NCI-H82 treated with DMSO at 0.1 percent for 48 hours (cell line): Measurements from ENCODE around the gene MAP1LC3B.
A peak's percentile ranks its signal among the peaks of the same experiment; 100 is the strongest.

Experiments used
- DNase-seq: peaks from one replicate; lab custom pipeline; 2025; ENCODE audit not compliant: unreplicated experiment; lab: John Stamatoyannopoulos, UW

The MAP1LC3B gene

DNA sequence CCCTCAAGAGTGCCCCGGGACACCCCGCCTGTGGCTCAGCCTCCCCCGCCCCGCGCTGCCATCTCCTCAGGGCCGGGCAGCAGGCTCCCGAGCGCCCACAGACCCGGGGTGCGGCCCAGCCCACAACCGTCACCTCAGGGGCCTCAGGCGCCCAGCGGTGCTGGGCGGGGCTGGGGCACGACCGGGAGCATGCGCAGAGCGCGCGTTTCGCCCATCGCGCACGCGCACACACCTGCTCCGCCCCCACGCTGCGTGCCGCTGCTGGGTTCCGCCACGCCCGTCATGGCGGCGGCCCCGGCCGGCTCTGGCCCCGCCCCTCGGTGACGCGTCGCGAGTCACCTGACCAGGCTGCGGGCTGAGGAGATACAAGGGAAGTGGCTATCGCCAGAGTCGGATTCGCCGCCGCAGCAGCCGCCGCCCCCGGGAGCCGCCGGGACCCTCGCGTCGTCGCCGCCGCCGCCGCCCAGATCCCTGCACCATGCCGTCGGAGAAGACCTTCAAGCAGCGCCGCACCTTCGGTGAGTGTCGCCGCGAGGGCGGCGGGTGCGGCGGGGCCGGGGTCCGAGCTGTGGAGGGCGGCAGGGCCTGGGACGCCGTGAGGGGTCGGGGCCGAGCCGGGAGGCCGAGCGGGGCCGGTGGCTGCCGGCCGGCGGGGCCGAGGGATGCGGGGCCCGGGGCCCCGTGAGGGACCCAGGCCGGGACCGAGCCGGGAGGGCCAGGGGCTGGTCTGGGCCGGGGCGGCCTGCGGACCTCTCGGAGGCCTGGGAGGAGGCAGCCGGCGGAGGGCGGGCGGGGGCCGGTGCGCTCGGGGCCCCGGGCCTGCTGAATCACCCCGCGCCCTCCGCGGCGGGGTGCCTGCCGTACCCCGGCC is at the start of gene MAP1LC3B:
MAP1LC3B (plus strand) TSS at position 387 of the 871 bp plus-strand sequence; CDS start at position 479, 92 bp downstream.
- peak; percentile 74 for DNase-seq

GRCh38 chr16:87342504-87342903 is 49.6 kb upstream of the MAP1LC3B start:
- no peak for DNase-seq

DNA sequence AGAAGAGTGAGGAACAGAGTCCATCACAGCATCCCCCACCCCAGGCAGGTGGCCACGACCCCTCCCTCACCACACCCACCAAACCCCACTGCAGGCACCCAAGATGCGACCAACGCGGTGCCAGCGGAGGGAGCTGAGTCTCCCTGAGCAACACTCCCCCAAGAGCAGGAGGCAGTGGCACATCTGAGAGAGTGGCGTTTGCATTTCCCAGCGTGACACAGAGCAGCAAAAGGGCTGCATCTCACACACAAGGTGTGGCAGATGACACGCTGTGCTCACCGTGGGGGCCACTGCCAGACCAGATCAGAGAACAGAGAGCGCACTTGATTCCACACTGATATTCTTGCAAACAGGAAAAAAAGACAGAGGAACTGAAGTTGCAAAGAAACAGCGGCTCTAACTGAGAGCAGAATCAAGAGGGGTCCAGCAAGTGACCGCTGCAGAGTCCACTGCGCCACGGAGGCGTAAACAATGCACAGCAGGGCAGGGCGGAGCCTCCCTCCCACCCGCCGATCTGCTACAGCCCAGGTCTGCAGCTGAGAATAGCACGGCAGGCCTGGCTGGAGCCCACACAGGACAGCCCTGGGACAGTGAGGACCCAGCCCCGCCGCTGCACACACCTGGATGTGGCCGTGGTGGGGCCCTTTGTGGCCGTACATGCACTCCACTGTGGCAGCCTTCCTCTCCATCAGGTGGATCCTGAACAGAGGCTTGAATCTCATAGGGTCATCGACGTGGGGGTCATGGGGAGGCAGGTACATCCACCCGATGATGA is 49.0 kb upstream of the MAP1LC3B start:
- no peak for DNase-seq

- no peak for DNase-seq
These were observed 48.4 kb upstream of the MAP1LC3B start for GRCh38 chr16:87343753-87344050.

- DNase-seq = no peak
These were observed 47.8 kb upstream of the MAP1LC3B start for GRCh38 chr16:87344165-87344930.

- no peak for DNase-seq
These were observed 47.1 kb upstream of the MAP1LC3B start for GRCh38 chr16:87344931-87345631.

DNA sequence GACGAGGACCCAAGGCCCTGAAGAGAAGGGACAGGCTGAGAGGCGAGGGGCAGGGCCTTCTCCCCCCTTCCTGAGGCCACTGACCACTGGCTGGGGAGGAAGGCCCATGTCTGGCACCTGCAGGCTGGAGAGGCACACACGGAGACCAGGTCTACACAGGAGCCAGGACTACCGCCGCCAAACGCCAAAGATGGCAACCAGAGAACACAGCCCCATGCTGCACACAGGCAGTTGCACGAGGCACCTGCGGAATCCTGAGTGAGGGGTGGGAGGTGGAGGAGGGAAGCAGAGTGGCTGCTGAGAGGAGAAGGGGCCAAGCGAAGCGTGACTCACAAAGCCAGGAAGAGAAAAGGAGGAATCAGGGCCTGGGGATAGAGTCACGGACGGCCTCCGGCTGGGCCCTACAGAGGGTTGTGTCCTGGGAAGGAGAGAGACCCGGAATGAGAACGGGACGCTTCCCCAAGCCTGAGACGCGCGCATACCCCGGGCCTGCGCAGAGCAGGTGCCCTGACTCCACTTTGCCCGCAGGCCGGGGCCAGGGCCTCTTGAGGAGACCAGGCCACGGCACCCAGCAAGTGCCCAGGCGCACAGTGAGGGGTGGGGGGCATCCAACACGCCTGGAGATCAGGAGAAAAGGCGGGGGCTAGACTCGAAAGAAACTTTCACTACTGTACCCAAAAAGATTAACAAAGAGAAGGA is 46.3 kb upstream of the MAP1LC3B start:
- DNase-seq = no peak

DNA sequence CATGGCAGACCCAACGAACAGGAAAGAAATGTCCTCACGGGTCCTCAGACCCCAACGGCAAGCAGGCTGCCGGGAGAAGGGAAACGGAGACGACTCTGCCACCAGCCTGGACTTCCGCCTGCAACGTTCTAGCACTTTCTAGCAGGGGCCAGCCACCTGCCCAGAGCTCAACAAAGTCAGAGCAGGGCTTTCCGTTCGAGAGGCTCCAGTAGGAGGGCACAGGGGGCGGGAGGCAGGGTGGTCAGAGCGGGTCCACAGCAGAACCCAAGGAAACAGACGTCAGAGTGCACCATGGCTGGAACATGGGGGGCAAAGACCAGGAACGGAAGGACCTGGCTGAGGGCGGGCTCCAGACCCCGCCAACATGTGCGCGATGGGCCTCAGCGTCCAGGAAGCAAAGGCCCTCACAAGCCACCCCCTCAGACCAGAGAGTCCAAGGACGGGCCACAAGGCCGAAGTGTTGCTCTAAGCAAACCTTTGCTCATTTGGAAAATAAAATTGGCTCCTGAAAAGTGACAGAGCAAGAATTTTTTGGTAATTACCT is 45.5 kb upstream of the MAP1LC3B start:
- no peak for DNase-seq

- no peak for DNase-seq
These were observed 44.1 kb upstream of the MAP1LC3B start for GRCh38 chr16:87347932-87348615.

DNA sequence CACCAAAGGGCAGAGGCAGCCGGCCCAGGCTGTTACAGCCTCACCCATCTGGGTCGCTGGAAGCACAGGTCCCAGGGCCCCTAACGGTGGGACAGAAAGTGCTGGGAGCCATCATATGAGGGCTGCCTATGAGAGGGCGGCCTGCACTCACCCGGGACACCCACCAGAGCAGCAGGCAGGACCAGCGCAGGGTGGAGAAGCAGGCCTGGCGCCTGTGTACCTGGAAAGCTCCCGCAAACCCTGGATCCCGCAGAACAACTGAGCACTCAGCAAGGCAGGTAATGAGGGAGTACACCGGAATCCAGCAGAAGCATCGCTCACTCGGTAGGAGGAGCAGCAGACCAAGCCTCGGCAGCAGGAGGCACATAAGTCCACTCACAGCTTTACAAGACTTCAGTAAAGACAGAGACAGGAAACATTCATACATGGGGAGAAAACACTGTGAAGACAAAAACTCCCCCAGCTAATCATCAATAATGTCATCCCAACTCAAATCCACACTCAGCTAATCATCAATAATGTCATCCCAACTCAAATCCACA is 43.4 kb upstream of the MAP1LC3B start:
- no peak for DNase-seq

DNA sequence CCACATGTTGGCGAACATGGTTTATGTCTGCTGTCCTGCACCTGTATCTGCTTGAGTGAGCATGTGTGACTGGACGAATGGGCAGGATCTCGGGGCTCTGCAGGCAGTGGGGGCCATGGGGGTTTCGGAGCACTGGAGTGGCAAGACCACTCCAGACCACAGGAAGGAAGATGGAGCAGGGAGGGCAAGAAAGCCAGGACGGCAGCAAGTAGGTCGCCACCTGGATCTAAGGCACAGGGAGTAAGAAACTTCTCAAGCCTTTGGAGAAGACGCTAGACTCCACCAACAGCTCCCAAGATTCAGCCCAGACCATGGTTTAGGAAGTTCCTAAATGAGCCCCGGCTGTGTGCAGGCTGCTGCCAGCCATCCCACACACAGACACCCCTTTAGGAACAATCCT is 42.1 kb upstream of the MAP1LC3B start:
- no peak for DNase-seq

DNA sequence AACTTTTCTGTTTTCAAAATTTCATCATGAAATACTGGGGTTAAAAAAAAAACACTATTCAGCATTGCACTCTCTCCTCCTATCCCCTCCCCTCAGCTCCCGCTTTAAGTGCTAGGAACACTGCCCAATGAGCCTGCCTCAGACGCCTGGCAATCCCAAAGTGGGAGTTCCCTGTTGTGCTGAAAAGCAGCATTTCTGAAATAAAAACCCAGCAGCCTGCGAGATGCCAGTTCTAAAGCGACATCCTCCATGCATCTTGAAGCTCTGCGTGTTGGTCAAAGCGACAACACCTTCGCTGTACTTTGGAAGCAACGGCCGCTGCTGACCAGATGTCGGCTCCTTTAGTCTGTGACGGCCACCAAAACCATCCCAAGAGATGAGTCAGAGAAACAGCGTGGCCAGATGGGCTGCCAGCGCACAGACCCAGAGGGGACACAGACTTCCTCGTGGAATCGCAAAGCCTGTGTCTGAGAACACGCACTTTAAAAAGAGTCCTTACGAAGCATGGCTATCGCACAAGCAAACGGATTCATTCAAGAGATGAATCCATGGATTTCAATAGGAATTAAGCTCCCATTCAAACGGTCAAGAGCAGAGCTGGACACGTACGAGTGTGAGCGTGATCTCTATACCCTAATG is 41.3 kb upstream of the MAP1LC3B start:
- DNase-seq = no peak

DNA sequence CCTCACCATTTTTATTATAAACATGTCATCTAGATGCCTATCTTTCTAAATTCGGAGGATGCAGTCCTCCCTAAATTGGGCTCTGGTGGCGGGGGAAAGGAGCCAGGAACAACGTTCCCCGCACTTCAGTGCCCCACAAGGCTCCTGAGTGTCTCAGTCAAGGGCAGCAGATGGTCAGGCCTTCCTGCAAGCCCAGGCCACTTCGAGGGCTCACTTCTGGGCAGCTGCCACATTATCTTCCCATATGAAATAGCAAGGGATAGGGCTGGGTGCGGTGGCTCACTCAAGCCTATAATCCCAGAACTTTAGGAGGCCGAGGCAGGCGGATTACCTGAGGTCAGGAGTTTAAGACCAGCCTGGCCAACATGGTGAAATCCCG is 40.8 kb upstream of the MAP1LC3B start:
- peak; percentile 74 for DNase-seq

DNA sequence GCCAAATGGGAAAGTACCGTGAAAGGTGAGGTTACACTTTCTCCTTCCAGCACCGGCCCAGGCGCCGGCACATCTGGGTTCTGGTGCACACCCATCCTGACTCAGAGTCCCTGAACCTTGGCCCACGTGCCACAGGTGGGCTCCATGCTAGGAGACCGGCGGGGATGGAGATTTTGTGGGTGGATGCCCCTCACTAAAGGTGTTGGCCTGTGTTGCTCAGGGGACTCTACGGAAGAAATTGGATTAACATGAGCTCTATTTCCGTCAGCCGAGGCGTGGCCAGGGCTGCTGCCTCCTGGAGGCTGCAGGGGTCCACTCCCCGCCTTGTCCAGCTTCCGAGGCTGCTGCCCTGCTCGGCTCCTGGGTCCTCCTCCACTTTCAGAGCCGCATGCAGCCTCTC is 39.3 kb upstream of the MAP1LC3B start:
- peak; percentile 37 for DNase-seq

- no peak for DNase-seq
These were observed 38.5 kb upstream of the MAP1LC3B start for GRCh38 chr16:87353613-87354012.

GRCh38 chr16:87356491-87356853 is 35.7 kb upstream of the MAP1LC3B start:
- no peak for DNase-seq

- no peak for DNase-seq
These were observed 33.9 kb upstream of the MAP1LC3B start for GRCh38 chr16:87358250-87358649.

- DNase-seq = peak; percentile 41
These were observed 33.4 kb upstream of the MAP1LC3B start for GRCh38 chr16:87358696-87359095.

DNA sequence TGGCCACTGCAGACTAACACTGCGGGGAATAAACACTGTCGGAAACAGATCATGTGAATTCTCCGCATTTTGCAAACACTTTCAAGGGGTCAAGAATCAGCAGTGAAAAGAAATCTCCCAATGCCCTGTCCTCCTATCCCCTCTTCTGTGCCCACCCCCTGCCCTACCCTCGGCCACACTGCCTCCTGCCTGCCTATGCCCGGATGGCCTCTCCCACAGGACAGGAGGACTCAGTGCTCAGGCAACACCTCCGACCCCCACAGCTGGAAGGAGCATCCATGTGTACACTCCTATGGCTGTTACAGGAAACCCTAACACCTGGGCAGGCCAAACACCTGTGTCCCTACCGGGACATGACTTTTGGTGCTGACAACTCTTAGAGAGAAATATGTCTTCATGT is 33.0 kb upstream of the MAP1LC3B start:
- no peak for DNase-seq
